ENCODE measurements around the gene PLEKHA7. TPM values are rescaled to one million over a fixed set of nuclear protein-coding genes. Genes with fewer than 3 reads are reported as not detected.

PLEKHA7 gene
- total and polyA plus RNA-seq, 2 of the 13 experiments (the other 11 are each of a cell fraction or from before 2014, with no cell fraction given): 17.5 to 18.7 TPM

- TF ChIP-seq, protein P1, sequence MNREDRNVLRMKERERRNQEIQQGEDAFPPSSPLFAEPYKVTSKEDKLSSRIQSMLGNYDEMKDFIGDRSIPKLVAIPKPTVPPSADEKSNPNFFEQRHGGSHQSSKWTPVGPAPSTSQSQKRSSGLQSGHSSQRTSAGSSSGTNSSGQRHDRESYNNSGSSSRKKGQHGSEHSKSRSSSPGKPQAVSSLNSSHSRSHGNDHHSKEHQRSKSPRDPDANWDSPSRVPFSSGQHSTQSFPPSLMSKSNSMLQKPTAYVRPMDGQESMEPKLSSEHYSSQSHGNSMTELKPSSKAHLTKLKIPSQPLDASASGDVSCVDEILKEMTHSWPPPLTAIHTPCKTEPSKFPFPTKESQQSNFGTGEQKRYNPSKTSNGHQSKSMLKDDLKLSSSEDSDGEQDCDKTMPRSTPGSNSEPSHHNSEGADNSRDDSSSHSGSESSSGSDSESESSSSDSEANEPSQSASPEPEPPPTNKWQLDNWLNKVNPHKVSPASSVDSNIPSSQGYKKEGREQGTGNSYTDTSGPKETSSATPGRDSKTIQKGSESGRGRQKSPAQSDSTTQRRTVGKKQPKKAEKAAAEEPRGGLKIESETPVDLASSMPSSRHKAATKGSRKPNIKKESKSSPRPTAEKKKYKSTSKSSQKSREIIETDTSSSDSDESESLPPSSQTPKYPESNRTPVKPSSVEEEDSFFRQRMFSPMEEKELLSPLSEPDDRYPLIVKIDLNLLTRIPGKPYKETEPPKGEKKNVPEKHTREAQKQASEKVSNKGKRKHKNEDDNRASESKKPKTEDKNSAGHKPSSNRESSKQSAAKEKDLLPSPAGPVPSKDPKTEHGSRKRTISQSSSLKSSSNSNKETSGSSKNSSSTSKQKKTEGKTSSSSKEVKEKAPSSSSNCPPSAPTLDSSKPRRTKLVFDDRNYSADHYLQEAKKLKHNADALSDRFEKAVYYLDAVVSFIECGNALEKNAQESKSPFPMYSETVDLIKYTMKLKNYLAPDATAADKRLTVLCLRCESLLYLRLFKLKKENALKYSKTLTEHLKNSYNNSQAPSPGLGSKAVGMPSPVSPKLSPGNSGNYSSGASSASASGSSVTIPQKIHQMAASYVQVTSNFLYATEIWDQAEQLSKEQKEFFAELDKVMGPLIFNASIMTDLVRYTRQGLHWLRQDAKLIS (CRISPR knock-in tag; IDR thresholded peaks at IDR 0.05): no peak
- TF ChIP-seq ZBTB21 (CRISPR knock-in tag; IDR thresholded peaks at IDR 0.05) (no peak), HNF4G (IDR thresholded peaks at IDR 0.05; ENCODE audit: borderline replicate concordance, low read depth, low read length) (peak; percentile 50; the same call in 1 of the 2 replicates), HNF4G (CRISPR knock-in tag; IDR thresholded peaks at IDR 0.05; ENCODE audit: borderline replicate concordance, low read depth) (no peak), RBFOX2 (IDR thresholded peaks at IDR 0.05; ENCODE audit: low read depth, low read length) (no peak), HOXA3 (CRISPR knock-in tag; IDR thresholded peaks at IDR 0.05) (peak; percentile 26; the same call in 1 of the 2 replicates), MAFF (IDR thresholded peaks at IDR 0.05; ENCODE audit: low read depth, low read length) (peak; percentile 59), KDM4B (CRISPR knock-in tag; IDR thresholded peaks at IDR 0.05) (no peak), ZNF891 (CRISPR knock-in tag; IDR thresholded peaks at IDR 0.05) (no peak), HNRNPH1 (optimal IDR thresholded peaks at IDR 0.05; ENCODE audit: low read depth, low read length) (no peak), HNF4A (CRISPR knock-in tag; IDR thresholded peaks at IDR 0.05) (peak; percentile 85), FOXJ3 (CRISPR knock-in tag; IDR thresholded peaks at IDR 0.05; ENCODE audit: borderline replicate concordance) (no peak), DMAP1 (CRISPR knock-in tag; IDR thresholded peaks at IDR 0.05) (no peak)
- TF ChIP-seq, protein P2, sequence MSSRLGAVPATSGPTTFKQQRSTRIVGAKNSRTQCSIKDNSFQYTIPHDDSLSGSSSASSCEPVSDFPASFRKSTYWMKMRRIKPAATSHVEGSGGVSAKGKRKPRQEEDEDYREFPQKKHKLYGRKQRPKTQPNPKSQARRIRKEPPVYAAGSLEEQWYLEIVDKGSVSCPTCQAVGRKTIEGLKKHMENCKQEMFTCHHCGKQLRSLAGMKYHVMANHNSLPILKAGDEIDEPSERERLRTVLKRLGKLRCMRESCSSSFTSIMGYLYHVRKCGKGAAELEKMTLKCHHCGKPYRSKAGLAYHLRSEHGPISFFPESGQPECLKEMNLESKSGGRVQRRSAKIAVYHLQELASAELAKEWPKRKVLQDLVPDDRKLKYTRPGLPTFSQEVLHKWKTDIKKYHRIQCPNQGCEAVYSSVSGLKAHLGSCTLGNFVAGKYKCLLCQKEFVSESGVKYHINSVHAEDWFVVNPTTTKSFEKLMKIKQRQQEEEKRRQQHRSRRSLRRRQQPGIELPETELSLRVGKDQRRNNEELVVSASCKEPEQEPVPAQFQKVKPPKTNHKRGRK (CRISPR knock-in tag; IDR thresholded peaks at IDR 0.05): no peak
Measured at GRCh38 chr11:16997624-16998023, 16.6 kb downstream of the PLEKHA7 start (continued).
